ENCODE results near the gene PPP6R2.

DNA sequence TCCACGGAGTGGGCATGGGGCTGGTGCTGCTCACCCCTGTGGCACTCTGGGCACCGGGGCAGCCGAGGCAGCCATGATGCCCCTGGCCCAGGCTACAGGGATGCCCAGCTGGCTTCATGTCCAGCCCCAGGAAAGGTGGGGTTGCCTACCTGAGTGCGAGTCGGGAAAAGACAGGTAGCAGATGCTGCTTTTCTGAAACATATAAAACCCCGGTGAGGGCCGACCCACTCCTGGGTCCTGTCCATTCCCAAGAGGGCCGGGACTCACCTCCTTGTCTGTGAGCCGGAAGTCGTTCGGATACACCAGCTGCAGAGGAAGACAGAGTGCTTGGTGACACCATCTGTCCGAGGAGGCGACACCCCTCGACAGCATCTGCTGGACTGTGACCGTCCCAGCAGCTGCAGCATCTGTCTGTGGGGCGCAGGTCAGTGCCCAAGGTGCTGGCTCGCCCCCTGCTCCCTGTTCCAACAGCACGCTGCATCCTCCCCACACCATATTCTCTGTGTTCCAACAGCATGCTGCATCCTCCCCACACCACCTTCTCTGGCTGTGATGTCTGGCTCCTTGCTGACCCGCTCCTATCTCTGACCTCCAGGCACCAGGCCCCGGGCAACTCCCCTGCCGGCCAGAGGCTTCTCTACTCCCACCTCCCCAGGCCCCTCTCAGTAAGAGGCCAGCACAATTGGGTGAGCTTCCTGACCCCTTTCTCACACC, 24.3 kb upstream of the PPP6R2 start:
- TF ChIP-seq YY1 (IDR thresholded peaks at IDR 0.05; ENCODE audit: insufficient read depth, insufficient read length) (no peak), ZNF274 (IDR thresholded peaks at IDR 0.05; ENCODE audit: low read depth, low read length) (no peak)

Data from NT2/D1 (cell line).